Measurements from ENCODE around the gene SLC47A1.

The SLC47A1 gene

DNA sequence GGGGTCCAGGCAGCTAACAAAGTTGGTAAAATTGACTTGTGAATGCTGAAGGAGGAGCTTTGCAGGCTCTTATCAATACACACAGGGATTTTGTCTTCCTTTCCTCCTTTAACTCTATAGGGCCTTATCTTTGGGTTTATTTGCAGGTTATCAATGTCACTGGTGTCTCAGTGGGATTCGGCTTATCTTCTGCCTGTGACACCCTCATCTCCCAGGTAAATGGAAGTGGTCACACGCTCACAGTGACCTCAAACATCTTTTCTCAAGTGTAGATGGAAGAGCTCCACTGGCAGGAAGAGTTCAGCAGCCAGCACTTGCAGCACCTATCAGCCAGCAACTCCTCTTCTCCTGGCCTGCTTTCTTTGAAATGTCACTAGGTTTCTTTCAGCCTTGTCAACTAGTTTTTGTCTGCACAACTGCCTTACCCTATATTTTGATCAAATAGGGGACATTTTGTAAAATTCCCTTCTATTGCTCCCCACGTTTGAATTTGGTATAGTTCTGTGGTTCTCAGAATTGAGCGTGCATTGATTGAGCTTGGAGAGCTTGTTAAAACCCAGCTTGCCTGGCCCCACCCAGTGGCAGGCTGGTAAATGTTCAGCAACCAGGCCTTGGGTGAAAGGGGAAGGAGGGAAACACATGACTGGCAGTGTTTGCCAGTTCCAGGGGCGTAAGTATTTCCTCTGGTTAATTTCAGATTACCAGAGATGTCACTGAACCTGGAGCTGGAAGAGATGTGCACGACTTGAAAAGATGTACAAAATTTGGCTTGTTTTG is 12.8 kb downstream of the SLC47A1 start:
- Histone ChIP-seq H3K9me3 (ENCODE audit: control insufficient read depth, insufficient read depth, low read length) (no peaks in the 10 kb centered on the region), H3K36me3 (ENCODE audit: control insufficient read depth, insufficient read depth, low read length) (no peaks in the 10 kb centered on the region), H3K27me3 (ENCODE audit: control insufficient read depth, insufficient read depth, low read length) (no peaks in the 10 kb centered on the region), H3K9ac (ENCODE audit: low read depth, low read length) (no peak overlapping the region), H3K4me3 (ENCODE audit: low read depth, low read length) (no peak overlapping the region), H3K4me1 (ENCODE audit: control insufficient read depth, insufficient read depth, low read length) (no peaks in the 10 kb centered on the region)

DNA sequence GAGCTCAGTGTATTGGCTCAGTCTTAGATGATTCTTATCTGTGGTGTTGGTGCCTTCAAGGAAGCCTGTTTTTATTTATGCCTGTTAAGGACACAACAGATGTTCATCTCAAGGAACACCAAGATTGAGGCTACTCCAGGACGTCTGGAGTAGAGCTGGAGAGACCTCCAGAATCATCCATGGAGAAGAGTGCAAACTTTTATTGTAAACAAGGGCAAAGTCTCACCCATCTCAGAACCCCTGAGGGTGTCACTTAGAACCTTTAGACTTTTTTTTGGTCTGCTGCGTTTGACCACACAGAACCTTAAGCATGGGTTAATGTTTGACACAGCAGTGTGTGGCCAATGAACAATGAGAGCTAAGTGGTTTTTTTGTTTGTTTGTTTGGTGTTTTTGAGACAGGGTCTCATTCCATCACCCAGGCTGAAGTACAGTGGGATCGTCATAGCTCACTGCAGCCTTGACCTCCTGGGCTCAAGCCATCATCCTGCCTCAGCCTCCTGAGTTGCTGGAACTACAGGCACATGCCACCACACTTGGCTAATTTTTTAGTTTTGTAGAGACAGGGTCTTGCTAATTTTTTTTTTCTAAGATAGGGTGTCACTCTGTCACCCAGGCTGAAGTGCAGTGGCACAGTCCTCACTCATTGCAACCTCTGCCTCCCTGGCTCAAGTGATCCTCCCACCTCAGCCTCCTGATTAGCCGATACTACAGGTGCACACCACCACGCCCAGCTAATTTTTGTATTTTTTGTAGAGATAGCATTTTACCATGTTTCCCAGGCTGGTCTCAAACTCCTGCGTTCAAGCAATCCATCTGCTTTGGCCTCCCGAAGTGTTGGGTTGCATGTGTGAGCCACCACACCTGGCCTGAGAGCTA is 16.3 kb downstream of the SLC47A1 start:
- Histone ChIP-seq H3K4me1 (ENCODE audit: control insufficient read depth, insufficient read depth, low read length) (no peaks in the 10 kb centered on the region), H3K9me3 (ENCODE audit: control insufficient read depth, insufficient read depth, low read length) (no peaks in the 10 kb centered on the region), H3K36me3 (ENCODE audit: control insufficient read depth, insufficient read depth, low read length) (no peaks in the 10 kb centered on the region), H3K9ac (ENCODE audit: low read depth, low read length) (no peak overlapping the region), H3K4me3 (ENCODE audit: low read depth, low read length) (no peak overlapping the region), H3K27me3 (ENCODE audit: control insufficient read depth, insufficient read depth, low read length) (no peaks in the 10 kb centered on the region)

GRCh38 chr17:19551165-19551564 is 17.5 kb downstream of the SLC47A1 start:
- H3K4me3 ChIP-seq (ENCODE audit: low read depth, low read length), result no peak overlapping the region
- no peaks in the 10 kb centered on the region for H3K9me3 ChIP-seq (ENCODE audit: control insufficient read depth, insufficient read depth, low read length)
- no peaks in the 10 kb centered on the region for H3K4me1 ChIP-seq (ENCODE audit: control insufficient read depth, insufficient read depth, low read length)
- no peaks in the 10 kb centered on the region for H3K36me3 ChIP-seq (ENCODE audit: control insufficient read depth, insufficient read depth, low read length)
- H3K9ac ChIP-seq (ENCODE audit: low read depth, low read length), result no peak overlapping the region
- no peaks in the 10 kb centered on the region for H3K27me3 ChIP-seq (ENCODE audit: control insufficient read depth, insufficient read depth, low read length)

- Histone ChIP-seq H3K9me3 (ENCODE audit: control insufficient read depth, insufficient read depth, low read length) (no peaks in the 10 kb centered on the region), H3K27me3 (ENCODE audit: control insufficient read depth, insufficient read depth, low read length) (no peaks in the 10 kb centered on the region), H3K36me3 (ENCODE audit: control insufficient read depth, insufficient read depth, low read length) (no peaks in the 10 kb centered on the region), H3K4me1 (ENCODE audit: control insufficient read depth, insufficient read depth, low read length) (no peaks in the 10 kb centered on the region), H3K4me3 (ENCODE audit: low read depth, low read length) (no peak overlapping the region), H3K9ac (ENCODE audit: low read depth, low read length) (no peak overlapping the region)
Observed at GRCh38 chr17:19551591-19552148, 18.0 kb downstream of the SLC47A1 start.

GRCh38 chr17:19553036-19553435 is 19.4 kb downstream of the SLC47A1 start:
- Histone ChIP-seq H3K4me3 (ENCODE audit: low read depth, low read length) (no peak overlapping the region), H3K4me1 (ENCODE audit: control insufficient read depth, insufficient read depth, low read length) (no peaks in the 10 kb centered on the region), H3K9me3 (ENCODE audit: control insufficient read depth, insufficient read depth, low read length) (no peaks in the 10 kb centered on the region), H3K27me3 (ENCODE audit: control insufficient read depth, insufficient read depth, low read length) (no peaks in the 10 kb centered on the region), H3K9ac (ENCODE audit: low read depth, low read length) (no peak overlapping the region), H3K36me3 (ENCODE audit: control insufficient read depth, insufficient read depth, low read length) (no peaks in the 10 kb centered on the region)

DNA sequence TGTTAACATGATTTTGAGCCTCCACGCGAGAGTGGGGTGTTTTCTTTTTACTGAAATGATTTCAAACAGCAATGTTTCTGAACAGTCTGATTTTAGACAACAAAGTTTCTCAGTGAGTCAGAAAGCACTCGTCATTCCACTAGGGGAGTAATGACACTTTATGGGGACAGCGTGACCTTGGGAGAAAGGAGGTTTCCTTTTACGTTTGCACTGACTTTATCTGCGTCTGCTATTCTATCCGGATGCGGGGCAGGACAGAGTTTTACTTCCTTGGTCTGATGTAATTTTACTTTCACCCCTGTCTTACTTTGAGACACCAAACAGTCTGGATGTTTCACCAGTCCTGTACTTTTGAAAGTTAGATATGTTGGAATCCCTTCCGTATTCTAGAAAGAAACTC is 20.7 kb downstream of the SLC47A1 start:
- no peaks in the 10 kb centered on the region for H3K9me3 ChIP-seq (ENCODE audit: control insufficient read depth, insufficient read depth, low read length)
- H3K36me3 ChIP-seq (ENCODE audit: control insufficient read depth, insufficient read depth, low read length), result no peaks in the 10 kb centered on the region
- no peaks in the 10 kb centered on the region for H3K27me3 ChIP-seq (ENCODE audit: control insufficient read depth, insufficient read depth, low read length)
- H3K9ac ChIP-seq (ENCODE audit: low read depth, low read length), result no peak overlapping the region
- no peaks in the 10 kb centered on the region for H3K4me1 ChIP-seq (ENCODE audit: control insufficient read depth, insufficient read depth, low read length)
- H3K4me3 ChIP-seq (ENCODE audit: low read depth, low read length), result no peak overlapping the region

- H3K9me3 ChIP-seq (ENCODE audit: control insufficient read depth, insufficient read depth, low read length), result no peaks in the 10 kb centered on the region
- no peak overlapping the region for H3K4me3 ChIP-seq (ENCODE audit: low read depth, low read length)
- peaks cover 4% of the 10 kb centered on the region for H3K4me1 ChIP-seq (ENCODE audit: control insufficient read depth, insufficient read depth, low read length)
- H3K9ac ChIP-seq (ENCODE audit: low read depth, low read length), result no peak overlapping the region
- no peaks in the 10 kb centered on the region for H3K36me3 ChIP-seq (ENCODE audit: control insufficient read depth, insufficient read depth, low read length)
- no peaks in the 10 kb centered on the region for H3K27me3 ChIP-seq (ENCODE audit: control insufficient read depth, insufficient read depth, low read length)
Observed at GRCh38 chr17:19555746-19556145, 22.1 kb downstream of the SLC47A1 start.

GRCh38 chr17:19558946-19559345 is 25.3 kb downstream of the SLC47A1 start:
- H3K27me3 ChIP-seq (ENCODE audit: control insufficient read depth, insufficient read depth, low read length), result no peaks in the 10 kb centered on the region
- H3K9me3 ChIP-seq (ENCODE audit: control insufficient read depth, insufficient read depth, low read length), result no peaks in the 10 kb centered on the region
- H3K4me3 ChIP-seq (ENCODE audit: low read depth, low read length), result no peak overlapping the region
- no peak overlapping the region for H3K9ac ChIP-seq (ENCODE audit: low read depth, low read length)
- H3K36me3 ChIP-seq (ENCODE audit: control insufficient read depth, insufficient read depth, low read length), result no peaks in the 10 kb centered on the region
- H3K4me1 ChIP-seq (ENCODE audit: control insufficient read depth, insufficient read depth, low read length), result peaks cover 4% of the 10 kb centered on the region

DNA sequence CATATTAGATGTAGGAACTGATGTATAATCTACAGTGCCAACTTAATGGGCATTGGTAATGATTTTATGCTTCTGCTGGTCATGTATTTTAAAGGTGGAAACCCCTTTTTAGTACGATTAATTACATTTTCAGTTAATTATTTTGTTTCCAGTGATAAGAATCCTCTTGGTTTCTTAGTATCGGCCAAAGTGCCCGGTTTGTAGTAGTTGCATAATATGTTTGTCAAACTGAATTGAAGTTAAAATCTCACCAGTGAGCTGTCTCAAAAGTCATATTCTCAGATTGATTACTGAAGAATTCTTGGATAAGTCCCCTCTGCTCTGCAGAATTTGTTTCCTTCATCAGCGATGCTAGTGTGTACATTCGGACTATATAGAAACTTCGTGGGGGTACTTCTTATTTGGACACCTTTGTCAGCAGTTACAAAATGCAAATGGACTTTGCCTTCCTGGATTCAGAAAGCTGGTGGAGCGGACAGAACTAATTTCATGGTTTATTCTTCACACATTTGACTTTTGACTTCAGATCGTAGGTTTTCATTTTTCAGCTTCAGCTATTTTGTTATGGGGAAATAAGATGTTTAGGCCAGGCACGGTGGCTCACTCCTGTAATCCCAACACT is 28.2 kb downstream of the SLC47A1 start:
- H3K27me3 ChIP-seq (ENCODE audit: control insufficient read depth, insufficient read depth, low read length), result no peaks in the 10 kb centered on the region

GRCh38 chr17:19565817-19566575 is 32.3 kb downstream of the SLC47A1 start:
- Histone ChIP-seq H3K9me3 (ENCODE audit: control insufficient read depth, insufficient read depth, low read length) (no peaks in the 10 kb centered on the region), H3K9ac (ENCODE audit: low read depth, low read length) (no peak overlapping the region), H3K4me3 (ENCODE audit: low read depth, low read length) (no peak overlapping the region), H3K27me3 (ENCODE audit: control insufficient read depth, insufficient read depth, low read length) (no peaks in the 10 kb centered on the region), H3K4me1 (ENCODE audit: control insufficient read depth, insufficient read depth, low read length) (no peaks in the 10 kb centered on the region), H3K36me3 (ENCODE audit: control insufficient read depth, insufficient read depth, low read length) (no peaks in the 10 kb centered on the region)

More for the DNA sequence above, 28.2 kb downstream of the SLC47A1 start:
- Histone ChIP-seq H3K9ac (ENCODE audit: low read depth, low read length) (no peak overlapping the region), H3K4me3 (ENCODE audit: low read depth, low read length) (no peak overlapping the region), H3K36me3 (ENCODE audit: control insufficient read depth, insufficient read depth, low read length) (no peaks in the 10 kb centered on the region), H3K9me3 (ENCODE audit: control insufficient read depth, insufficient read depth, low read length) (no peaks in the 10 kb centered on the region), H3K4me1 (ENCODE audit: control insufficient read depth, insufficient read depth, low read length) (peaks cover 4% of the 10 kb centered on the region)

Measured in iPS-15b (cell line).